COLO668 (cell line): ENCODE results near the gene FRAS1.

Experiments
- DNase-seq: peaks from one replicate; lab custom pipeline; 2025; ENCODE audit not compliant: unreplicated experiment; lab: John Stamatoyannopoulos, UW

Gene FRAS1

GRCh38 chr4:78099058-78099457 lies 41.9 kb downstream of the FRAS1 start:
- no peak for DNase-seq

DNA sequence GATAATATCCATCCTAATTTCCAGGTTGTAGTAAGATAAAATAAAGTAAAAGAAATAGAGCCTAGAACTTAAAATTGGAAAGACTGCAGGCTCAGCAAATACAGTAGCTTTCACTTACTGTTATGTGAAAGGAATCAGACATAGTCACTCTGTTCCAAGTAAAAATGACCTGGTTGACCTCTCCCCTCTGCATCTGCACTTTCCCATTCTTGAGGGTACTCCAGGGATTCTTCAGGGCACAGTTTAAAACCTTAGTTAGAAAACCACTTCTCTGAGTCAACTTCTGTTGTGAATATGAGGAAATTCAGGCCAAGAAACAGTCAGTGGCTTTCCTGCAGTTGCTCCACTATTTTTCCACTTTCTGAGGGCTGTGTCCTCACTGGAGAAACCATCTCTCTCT lies 42.9 kb downstream of the FRAS1 start:
- no peak for DNase-seq

GRCh38 chr4:78119698-78120097 lies 62.6 kb downstream of the FRAS1 start:
- no peak for DNase-seq

DNA sequence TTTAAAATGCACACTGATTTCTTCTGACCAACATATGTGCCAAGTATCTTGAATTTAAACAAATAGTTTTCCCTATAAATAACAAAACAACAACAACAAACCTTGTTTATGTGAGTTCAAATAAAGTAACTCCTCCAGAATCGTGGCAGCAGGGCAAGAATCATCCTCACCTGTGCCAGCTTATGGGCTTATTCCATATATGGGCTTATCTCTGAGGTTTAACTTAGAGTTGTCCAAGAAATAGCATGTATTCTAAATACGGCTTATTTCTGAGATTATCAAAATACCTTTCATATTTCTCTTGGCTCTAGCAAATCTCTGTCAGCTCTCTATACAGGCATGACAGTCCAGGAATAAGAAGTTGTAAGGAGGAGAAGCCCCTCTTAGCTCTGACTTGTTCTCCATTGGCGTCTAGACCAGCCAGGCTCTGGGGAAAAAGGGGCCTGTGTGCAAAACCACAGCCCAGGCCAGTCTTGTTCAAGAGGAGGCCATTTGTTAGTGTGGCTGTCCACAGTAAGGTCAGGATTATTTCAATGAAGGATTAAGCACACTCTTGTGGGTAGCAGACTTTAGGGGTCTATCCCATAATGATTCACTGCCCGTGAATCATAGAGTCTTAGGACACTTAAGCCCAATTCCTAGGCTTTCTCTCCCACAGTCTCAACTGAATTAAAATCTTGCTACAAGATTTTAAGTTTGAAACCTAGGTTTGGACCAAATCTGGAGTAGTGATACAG lies 63.2 kb downstream of the FRAS1 start:
- no peak for DNase-seq

- DNase-seq = no peak
Measured at GRCh38 chr4:78121338-78121904, 64.3 kb downstream of the FRAS1 start.

GRCh38 chr4:78125834-78126331 lies 68.8 kb downstream of the FRAS1 start:
- peak; percentile 52 for DNase-seq

GRCh38 chr4:78129383-78130108 lies 72.4 kb downstream of the FRAS1 start:
- no peak for DNase-seq

GRCh38 chr4:78131403-78131802 lies 74.3 kb downstream of the FRAS1 start:
- no peak for DNase-seq

DNA sequence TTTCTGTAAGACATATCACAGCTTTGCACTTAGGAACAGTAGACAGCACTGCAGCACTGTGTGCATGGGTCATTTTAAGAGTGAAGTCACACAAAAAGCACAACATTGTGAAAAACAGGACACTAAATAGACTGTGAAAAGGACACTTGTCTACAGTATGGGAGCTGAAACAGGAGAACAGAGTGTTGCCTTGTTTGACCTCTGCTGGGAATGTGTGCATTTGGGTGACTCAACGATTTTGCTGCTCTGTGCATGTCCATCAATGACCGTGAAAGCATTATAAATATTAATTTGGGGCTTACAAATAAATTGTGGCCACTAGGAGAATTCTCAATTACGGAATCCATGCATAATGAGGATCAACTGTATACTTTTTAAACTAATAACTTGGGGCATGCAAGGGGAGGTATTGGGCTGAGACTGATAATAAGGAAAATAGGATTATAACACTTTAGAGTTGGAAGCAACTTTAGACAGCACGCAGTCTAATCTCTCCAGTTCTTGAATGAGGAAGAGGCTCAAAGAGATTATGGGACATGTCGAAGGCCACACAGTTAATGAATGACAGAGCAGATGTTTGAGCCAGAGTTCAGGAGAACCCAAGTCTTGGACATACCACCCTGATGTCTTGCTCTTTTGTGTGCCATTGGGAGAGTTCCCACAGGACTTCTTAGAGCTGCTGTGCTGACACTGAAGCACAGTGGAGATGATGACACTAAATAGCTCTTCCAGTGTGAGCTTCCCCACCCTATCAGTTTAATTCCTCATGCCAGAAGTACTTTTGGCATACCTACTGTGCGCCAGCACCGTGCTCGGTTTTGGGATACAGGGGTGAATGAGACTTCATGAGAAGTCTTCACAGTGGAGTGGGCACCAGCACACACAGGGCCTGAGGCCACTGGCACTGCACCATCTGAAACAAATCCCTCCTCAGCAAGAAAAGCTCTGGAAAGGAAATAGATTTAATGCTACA lies 79.3 kb downstream of the FRAS1 start:
- DNase-seq = no peak

- DNase-seq = no peak
Measured at GRCh38 chr4:78137532-78137931, 80.4 kb downstream of the FRAS1 start.

- no peak for DNase-seq
Measured at GRCh38 chr4:78138252-78138651, 81.1 kb downstream of the FRAS1 start.

- DNase-seq = no peak
Measured at GRCh38 chr4:78143634-78144033, 86.5 kb downstream of the FRAS1 start.

DNA sequence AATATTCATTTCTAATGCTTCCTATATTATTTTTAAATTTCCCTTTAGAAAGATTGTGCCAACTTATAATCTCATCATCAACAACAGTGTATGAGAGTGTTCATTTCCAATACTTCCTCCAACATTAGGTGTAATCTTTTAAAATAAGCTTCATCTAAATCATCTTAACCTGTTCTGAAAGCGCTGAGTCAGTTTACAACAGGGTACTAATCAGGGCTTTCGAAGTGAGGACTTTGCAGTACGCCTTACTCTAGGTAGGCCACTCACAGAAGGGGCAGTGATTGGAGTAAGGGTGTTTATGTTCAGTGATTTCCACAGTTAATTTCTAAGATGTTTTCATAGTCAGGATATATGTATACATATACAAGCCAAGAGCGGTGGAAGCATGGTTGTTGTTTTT lies 87.9 kb downstream of the FRAS1 start:
- no peak for DNase-seq

GRCh38 chr4:78145622-78146021 lies 88.5 kb downstream of the FRAS1 start:
- DNase-seq = no peak

DNA sequence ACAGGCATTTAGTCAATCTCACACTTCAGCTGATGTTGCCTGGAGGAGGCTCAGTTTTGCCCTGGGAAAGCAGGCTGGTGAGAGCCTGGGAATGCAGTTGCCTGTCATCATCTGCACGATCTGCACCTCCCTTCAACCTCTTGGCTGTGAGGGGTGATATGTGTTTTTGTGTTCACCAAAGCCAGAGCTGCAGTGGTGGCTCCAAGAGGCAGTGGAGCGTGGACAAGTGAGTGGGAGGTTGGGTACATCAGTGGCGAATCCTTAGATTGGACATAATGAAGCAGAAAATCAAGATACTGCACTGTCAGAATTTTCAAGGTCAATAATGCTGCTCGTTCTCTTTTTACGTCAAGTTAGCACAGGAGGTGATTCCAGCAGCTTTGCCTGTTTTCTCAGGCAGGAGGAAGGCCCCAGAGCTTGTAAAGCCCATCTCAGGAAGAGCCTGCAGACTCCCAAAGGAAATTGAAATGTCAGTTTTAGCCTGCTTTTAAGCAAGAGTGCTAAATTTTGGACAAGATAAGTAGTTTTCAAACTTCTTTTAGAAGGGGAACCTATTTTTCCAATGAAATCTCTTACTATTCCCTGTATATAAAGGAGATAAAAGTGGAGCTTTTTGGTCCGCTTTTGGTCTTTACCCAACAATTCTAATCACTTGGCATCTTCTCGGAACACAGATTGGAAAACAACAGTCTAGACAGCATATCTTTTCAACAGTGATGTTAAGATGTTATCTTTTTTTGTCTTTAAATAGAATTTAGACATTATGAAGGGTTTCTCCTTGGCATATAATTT lies 92.8 kb downstream of the FRAS1 start:
- DNase-seq = no peak

GRCh38 chr4:78150543-78150864 lies 93.4 kb downstream of the FRAS1 start:
- no peak for DNase-seq

GRCh38 chr4:78152795-78153194 lies 95.7 kb downstream of the FRAS1 start:
- DNase-seq = no peak

- no peak for DNase-seq
Measured at GRCh38 chr4:78154972-78155590, 98.0 kb downstream of the FRAS1 start.

DNA sequence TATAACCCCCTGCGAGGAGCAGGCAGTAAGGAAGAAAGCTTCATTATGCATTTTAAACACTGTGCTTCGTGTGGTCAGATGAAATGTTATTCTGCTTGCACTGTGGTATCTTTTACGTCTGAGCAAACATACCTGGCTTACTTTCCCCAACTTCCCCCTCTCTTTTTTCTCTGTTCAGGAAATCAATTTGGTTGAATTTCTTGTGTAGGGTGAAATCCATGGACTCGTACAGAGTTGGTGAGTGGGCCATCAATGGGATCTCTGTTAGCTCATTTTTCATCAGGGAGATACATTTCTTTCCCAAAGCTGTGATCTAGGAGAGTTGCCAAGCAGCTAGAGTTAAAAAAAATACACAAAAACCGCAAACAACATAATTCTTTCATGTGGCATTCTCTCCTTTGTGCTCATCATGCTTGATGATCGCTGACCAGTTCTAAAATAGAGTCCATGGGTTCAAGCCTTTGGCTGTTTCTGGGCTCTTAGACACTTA lies 98.5 kb downstream of the FRAS1 start:
- no peak for DNase-seq

GRCh38 chr4:78156520-78156919 lies 99.4 kb downstream of the FRAS1 start:
- no peak for DNase-seq
